ENCODE measurements around the gene C8B. TPM values are rescaled to one million over a fixed set of nuclear protein-coding genes. Genes with fewer than 3 reads are reported as not detected.

C8B gene
- total RNA-seq, 2 experiments from 2014 or later, result not detected

DNA sequence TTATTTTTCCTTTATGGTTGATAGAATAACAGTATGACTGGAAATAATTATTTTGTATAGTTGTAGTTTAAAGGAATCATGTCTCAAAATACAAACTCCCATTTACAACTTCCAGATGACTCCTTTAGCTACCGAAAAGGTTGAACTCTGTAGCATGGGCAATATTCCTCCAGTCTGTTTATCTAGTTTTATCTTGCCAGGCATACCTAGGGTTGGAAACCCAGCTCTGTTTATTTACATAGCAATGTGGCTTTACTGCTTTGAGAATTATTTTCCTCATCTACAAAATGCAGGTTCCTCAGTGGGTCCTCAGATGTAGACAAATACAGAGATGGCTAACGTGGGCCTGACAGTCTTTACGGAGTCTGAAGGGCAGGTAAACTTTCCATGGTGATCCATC, 60.1 kb downstream of the C8B start:
- no peak overlapping the region for H3K4me3 Mint-ChIP-seq
- H3K27me3 Mint-ChIP-seq, result peaks cover 5% of the 10 kb centered on the region

DNA sequence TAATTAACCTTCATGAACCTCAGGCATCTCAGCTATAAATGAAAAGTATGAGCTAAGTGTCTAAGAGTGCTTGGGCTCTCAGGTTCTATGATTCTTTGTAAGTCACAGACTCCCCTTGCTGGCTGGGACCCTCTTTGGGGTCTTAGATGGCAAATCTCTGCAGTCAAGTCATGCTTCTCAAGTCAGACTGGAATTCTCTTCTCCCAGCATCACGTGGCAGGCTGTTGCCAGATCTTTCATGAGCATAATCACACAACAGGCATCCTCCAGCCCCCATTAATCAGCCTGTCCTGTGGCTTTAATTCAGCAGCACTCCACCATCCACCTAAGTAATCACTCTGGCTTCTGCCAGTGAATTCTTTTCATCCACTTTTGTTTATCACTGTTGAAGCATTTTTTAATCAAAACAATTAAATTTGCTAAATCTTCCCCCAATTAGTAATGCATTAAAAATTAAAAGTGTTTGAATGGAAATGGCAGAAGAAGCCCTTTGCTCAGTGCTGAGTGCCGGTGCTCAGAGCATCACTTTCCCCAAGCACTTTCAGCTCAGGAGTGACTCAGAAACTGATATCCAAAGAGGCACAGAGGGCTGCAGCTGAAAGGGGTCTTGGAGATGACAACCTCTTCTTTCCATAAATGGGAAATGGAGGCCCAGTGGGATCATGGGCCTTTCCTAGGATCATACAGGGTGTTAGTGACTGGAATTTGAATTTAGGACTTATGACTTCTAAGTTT, 61.0 kb downstream of the C8B start:
- Mint-ChIP-seq H3K27ac (no peak overlapping the region), H3K9me3 (no peaks in the 10 kb centered on the region), H3K4me1 (no peaks in the 10 kb centered on the region), H3K27me3 (peaks cover 4% of the 10 kb centered on the region), H3K36me3 (no peaks in the 10 kb centered on the region), H3K4me3 (no peak overlapping the region)
- no peak for DNase-seq

More for the DNA sequence above, 60.1 kb downstream of the C8B start:
- H3K36me3 Mint-ChIP-seq, result no peaks in the 10 kb centered on the region
- H3K9me3 Mint-ChIP-seq, result no peaks in the 10 kb centered on the region
- no peak overlapping the region for H3K27ac Mint-ChIP-seq
- H3K4me1 Mint-ChIP-seq, result no peaks in the 10 kb centered on the region
- DNase-seq, result no peak

- Mint-ChIP-seq H3K9me3 (no peaks in the 10 kb centered on the region), H3K36me3 (no peaks in the 10 kb centered on the region), H3K27ac (no peak overlapping the region), H3K4me1 (no peaks in the 10 kb centered on the region), H3K27me3 (no peaks in the 10 kb centered on the region), H3K4me3 (no peak overlapping the region)
- no peak for DNase-seq
These were observed 62.0 kb downstream of the C8B start for GRCh38 chr1:56903778-56904177.

- H3K36me3 Mint-ChIP-seq, result no peaks in the 10 kb centered on the region
- H3K4me3 Mint-ChIP-seq, result no peak overlapping the region
These were observed 64.1 kb downstream of the C8B start for GRCh38 chr1:56901716-56902115.

DNA sequence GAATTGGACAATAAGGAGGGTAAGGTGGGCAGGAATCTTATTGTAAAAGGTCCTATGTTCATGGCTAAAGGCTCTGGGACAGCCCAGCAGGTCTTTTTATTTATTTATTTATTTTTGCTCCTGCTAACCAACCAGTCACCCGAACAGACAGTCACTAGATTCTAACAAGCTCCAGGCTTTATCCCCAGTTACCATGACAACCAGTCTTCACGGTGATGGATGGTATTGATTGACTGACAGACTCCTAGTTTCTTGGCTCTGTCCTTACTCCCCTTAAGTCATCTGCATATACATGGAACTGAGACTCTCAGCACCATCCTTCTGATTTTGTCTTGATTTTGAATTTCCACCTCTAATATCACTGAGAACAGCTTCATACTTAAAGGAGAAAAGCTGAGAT, 66.9 kb downstream of the C8B start:
- H3K27me3 Mint-ChIP-seq, result no peaks in the 10 kb centered on the region
- no peak for DNase-seq
- H3K36me3 Mint-ChIP-seq, result no peaks in the 10 kb centered on the region
- H3K27ac Mint-ChIP-seq, result no peak overlapping the region
- no peaks in the 10 kb centered on the region for H3K9me3 Mint-ChIP-seq
- no peaks in the 10 kb centered on the region for H3K4me1 Mint-ChIP-seq
- H3K4me3 Mint-ChIP-seq, result no peak overlapping the region

More at GRCh38 chr1:56901716-56902115, 64.1 kb downstream of the C8B start:
- H3K27ac Mint-ChIP-seq, result no peak overlapping the region
- DNase-seq, result no peak
- H3K27me3 Mint-ChIP-seq, result no peaks in the 10 kb centered on the region
- no peaks in the 10 kb centered on the region for H3K9me3 Mint-ChIP-seq
- H3K4me1 Mint-ChIP-seq, result no peaks in the 10 kb centered on the region

- Mint-ChIP-seq H3K36me3 (no peaks in the 10 kb centered on the region), H3K27me3 (no peaks in the 10 kb centered on the region), H3K4me1 (no peaks in the 10 kb centered on the region), H3K9me3 (no peaks in the 10 kb centered on the region), H3K4me3 (no peak overlapping the region), H3K27ac (no peak overlapping the region)
- no peak for DNase-seq
These were observed 67.8 kb downstream of the C8B start for GRCh38 chr1:56898005-56898373.

DNA sequence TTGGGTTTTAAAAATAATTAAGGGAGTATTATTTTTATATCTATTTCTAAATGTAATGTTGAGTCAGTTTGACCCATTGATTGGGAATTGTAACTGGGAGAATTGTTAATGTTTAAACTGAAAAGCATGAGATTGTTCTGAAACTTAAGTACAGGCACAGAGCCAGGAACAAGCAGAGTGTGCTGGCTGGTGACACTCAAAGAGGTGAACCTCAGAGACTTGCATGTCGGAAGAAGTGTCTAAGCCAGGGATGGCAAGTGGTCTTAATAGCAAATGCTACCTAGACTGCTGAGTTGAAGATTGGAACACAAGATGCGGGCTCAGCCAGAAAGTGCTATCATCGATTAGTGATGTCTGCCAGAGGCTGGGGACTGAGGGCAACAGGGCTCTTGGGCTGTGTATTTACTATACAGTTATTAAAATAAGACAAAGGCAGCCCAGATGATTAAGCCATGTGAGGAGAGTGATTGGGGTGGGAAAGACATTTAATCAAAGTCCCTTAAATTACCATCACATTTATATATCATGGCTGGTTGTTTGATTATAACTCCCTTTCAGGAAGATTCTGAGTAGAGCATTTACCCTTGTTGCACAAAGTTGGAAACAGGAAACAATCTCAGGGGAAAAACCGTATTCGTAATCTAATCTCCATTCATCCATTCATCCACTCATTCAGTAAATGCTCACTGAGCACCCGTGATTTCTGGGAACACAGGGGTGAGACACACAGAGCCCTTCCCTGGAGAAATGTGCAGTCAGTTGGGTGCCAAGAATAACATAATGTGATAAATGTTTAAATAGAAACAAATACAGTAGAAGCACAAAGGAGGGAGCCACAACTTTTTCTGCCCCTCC, 68.4 kb downstream of the C8B start:
- H3K36me3 Mint-ChIP-seq, result no peaks in the 10 kb centered on the region
- no peaks in the 10 kb centered on the region for H3K27me3 Mint-ChIP-seq
- no peaks in the 10 kb centered on the region for H3K9me3 Mint-ChIP-seq
- DNase-seq, result no peak
- H3K27ac Mint-ChIP-seq, result no peak overlapping the region
- H3K4me1 Mint-ChIP-seq, result no peaks in the 10 kb centered on the region
- no peak overlapping the region for H3K4me3 Mint-ChIP-seq

- Mint-ChIP-seq H3K36me3 (no peaks in the 10 kb centered on the region), H3K27me3 (no peaks in the 10 kb centered on the region), H3K27ac (no peak overlapping the region), H3K9me3 (no peaks in the 10 kb centered on the region), H3K4me3 (no peak overlapping the region), H3K4me1 (no peaks in the 10 kb centered on the region)
- DNase-seq, result no peak
These were observed 71.8 kb downstream of the C8B start for GRCh38 chr1:56894014-56894413.

DNA sequence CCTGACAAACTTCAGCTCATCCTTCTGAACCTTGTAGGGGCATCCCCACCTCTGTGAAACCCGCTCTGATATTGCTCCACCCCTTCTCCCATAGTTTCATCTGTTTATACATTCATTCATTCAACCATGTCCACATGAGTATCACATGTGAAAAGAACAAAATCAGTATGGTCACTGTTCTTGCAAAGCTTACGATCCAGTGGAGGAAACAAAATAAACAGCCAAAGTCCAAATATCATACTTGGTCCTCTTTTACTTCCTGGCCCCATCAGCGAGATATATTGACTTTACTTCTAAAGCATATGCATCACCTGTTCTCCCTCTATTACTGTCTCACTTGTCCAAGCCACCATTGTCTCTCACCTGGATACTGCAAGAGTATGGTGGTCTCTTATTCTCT, 75.6 kb downstream of the C8B start:
- DNase-seq, result no peak

DNA sequence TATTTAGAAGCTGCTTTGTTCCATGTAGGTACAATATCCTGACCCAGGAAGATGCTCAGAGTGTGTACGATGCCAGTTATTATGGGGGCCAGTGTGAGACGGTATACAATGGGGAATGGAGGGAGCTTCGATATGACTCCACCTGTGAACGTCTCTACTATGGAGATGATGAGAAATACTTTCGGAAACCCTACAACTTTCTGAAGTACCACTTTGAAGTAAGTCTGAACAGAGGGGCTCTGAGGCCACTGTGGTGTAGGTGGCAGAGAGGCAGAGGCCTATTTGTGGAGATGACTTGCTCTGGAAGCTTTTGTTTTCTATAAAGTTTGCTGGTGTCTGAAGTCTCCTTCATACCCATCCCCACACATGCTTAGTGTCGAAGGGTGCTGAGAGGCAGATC, 84.4 kb downstream of the C8B start:
- Mint-ChIP-seq H3K4me3 (no peak overlapping the region), H3K27me3 (peaks cover 7% of the 10 kb centered on the region), H3K36me3 (peaks cover 2% of the 10 kb centered on the region), H3K27ac (no peak overlapping the region), H3K9me3 (no peaks in the 10 kb centered on the region), H3K4me1 (no peaks in the 10 kb centered on the region)
- DNase-seq, result no peak

More for the DNA sequence above, 75.6 kb downstream of the C8B start:
- H3K27ac Mint-ChIP-seq, result no peak overlapping the region
- no peak overlapping the region for H3K4me3 Mint-ChIP-seq
- no peaks in the 10 kb centered on the region for H3K36me3 Mint-ChIP-seq
- H3K4me1 Mint-ChIP-seq, result no peaks in the 10 kb centered on the region
- H3K9me3 Mint-ChIP-seq, result no peaks in the 10 kb centered on the region
- no peaks in the 10 kb centered on the region for H3K27me3 Mint-ChIP-seq

GRCh38 chr1:56880774-56881173, 85.0 kb downstream of the C8B start:
- no peak for DNase-seq
- Mint-ChIP-seq H3K9me3 (no peaks in the 10 kb centered on the region), H3K27ac (no peak overlapping the region), H3K27me3 (peaks cover 8% of the 10 kb centered on the region), H3K36me3 (peaks cover 2% of the 10 kb centered on the region), H3K4me3 (no peak overlapping the region), H3K4me1 (no peaks in the 10 kb centered on the region)

Other genes with a start within 250 kb of the C8B start
- gene FYB2, start 146.6 kb downstream of the C8B start, total RNA-seq, result not detected
- gene C8A, start 111.2 kb downstream of the C8B start, total RNA-seq, result not detected